ENCODE results near the gene SGO1.
"Not testable (repeated sequence)": the region's sequence is repeated elsewhere in the genome, so short reads cannot be mapped to it uniquely, and the experiment has no call there.

Gene SGO1

DNA sequence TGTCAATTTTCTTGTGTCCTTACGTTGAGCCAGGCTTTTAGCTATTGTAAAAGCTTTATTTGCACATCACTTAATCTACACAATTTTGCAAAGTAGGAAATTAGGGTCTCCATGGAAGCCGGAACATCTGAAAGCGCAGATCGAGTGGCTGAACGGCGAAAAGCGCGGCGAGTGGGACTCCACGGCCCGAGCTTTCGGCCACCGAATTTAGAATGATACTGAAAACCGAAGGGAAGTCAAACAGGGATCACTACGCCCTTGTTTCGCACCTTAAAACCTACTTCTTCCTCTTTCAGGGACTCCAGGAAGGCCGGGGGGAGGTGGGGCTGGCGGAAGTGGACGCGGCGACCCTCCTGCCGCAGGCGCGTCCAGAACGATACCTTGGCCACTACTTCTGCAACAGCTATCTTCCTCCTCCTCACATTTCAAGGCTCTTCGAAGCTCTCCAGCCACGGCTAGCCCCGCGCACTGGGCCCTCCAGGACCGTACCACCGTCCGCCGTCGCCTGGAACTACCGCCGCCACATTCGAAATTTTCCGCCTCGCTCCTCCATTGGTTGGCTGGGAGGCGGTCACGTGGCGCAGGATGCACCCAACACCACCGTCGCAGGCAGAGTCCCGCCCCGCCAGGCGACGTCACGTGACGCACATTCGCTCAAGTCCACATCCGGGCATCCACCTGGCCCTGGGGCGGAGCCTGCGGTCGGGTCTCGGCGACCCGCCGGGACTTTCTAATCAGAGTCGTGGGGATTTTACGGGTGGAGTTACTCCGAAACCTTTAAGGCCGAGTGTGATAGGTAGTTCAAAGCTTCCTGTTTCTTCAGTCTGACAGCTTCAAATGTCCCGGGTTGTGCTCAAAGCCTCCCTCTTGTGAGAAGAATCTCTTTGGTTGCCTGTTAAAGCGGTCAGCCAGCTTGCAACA is at the start of gene SGO1:
SGO1 (minus strand) TSS at position 528 of the 921 bp plus-strand sequence. CDS start 2,179 bp downstream, outside the sequence.
- peak; percentile 97 for DNase-seq

DNA sequence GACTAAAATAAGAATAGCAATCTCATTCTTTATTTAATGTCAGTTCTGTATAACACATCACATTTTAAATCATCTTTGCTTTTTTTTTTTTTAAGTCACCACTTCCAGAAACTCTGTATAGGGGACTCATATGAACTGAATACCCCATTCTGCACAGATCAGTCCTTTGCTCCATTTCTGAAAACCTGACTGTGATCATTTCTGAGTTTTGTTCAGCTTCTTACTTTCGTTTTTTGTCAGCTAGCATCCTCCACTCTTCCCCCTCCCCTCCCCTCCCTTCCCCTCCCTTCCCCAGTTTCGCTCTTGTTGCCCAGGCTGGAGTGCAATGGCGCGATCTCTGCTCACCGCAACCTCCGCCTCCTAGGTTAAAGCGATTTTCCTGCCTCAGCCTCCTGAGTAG is 49.8 kb upstream of the SGO1 start:
- no peak for DNase-seq

GRCh38 chr3:20232906-20233780 is 47.1 kb upstream of the SGO1 start:
- DNase-seq, result peak; percentile 13

DNA sequence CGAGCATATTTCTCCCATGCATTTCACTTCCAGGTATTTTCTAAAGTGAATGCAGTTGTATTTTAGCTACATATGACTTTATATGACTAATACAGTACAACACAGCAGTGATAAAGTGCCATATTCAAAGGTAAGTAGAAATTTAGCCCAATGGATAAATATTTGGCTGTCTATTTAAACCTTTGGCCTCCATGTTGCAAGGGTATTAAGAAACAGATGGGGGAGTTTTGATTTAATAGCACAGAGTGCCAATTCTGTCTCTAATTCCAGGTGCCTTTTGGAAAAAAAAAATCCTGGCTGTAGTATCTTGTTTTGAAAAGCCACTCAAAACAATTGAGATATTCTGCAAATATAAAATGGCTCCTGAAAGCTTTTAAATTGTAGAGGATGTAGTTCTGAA is 44.9 kb upstream of the SGO1 start:
- no peak for DNase-seq

- DNase-seq, result peak; percentile 41
Measured at GRCh38 chr3:20225769-20226168, 39.8 kb upstream of the SGO1 start.

GRCh38 chr3:20222274-20222673 is 36.3 kb upstream of the SGO1 start:
- DNase-seq, result no peak

DNA sequence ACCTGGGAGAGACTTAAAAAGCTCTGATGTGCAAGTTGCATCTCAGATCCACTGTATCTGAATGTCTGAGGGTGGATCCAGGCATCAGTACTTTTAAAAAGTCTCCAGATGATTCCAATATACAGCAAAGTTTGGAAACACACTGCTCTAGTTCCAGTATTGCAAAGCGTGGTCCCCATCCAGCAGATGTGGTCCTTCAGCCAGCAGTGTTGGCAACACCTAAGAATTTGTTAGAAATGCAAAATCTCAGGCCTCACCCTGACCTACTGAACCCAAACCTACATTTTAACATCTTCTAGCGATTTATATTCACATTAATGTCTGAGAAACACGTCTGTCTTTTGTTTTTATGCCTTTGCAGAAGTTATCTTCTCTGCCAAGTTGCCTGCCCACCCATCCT is 32.2 kb upstream of the SGO1 start:
- no peak for DNase-seq

DNA sequence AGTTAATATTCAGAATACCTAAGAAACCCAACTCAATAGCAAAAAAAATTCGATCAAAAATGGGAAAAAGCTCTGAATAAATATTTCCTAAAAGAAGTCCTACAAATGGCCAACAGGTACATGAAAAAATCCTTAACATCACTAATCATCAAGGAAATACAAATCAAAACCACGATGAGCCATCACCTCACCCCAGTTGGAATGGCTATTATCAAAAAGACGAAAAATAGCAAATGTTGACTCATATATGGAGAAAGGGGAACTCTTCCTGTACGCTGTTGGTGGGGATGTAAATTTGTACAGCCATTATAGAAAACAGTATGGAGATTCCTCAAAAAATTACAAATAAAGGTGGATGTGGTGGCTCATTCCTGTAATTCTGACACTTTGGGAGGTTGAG is 29.6 kb upstream of the SGO1 start:
- no peak for DNase-seq

DNA sequence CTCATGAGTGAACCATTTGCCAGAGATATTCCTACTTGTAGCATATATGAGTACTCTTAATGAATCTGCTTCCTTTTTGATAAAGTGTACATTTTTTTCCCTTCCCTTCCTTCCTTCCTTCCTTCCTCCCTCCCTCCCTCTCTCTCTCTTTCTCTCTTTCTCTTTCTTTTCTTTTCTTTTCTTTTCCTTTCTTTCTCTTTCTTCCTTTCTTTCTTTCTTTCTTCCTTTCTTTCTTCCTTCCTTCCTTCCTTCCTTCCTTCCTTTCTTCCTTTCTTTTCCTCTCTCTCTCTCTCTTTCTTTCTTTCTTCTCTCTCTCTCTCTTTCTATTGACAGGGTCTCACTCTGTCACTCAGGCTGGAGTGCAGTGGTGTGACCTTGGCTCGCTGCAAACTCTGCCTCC is 27.5 kb upstream of the SGO1 start:
- not testable (repeated sequence) for DNase-seq

DNA sequence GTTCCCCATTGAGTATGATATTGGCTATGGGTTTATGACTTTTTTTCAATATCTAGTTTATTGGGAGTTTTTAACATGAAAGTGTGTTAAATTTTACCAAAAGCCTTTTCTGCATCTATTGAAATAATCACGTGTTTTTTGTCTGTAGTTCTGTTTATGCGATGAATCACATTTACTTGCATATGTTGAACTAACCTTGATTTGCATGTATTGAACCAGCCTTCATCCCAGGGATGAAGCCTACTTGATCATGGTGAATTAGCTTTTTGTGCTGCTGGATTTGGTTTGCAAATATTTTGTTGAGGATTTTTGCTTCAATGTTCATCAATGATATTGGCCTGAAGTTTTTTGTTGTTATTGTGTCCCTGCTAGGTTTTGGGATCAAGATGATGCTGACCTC is 21.9 kb upstream of the SGO1 start:
- DNase-seq, result not testable (repeated sequence)

GRCh38 chr3:20205898-20206297 is 19.9 kb upstream of the SGO1 start:
- DNase-seq, result not testable (repeated sequence)

DNA sequence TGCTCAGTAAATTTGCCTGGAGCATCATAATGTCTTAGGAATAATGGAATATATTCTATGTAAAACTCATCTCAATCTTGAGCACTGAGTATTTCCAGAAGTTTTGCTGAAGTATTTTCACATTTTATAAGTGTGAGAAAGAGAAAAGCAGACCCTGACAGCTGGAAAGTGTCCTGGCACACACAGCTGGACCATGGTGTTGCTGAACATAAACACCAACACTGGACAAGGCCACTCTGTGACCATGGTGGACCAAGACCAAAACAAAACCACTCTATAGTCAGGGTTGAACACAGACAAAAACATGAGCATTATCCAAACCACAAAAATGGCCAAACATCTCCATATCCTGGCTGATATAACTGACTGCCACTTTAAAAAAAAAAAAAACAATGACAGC is 15.1 kb upstream of the SGO1 start:
- DNase-seq, result no peak

- DNase-seq, result no peak
Measured at GRCh38 chr3:20197775-20198174, 11.8 kb upstream of the SGO1 start.

DNA sequence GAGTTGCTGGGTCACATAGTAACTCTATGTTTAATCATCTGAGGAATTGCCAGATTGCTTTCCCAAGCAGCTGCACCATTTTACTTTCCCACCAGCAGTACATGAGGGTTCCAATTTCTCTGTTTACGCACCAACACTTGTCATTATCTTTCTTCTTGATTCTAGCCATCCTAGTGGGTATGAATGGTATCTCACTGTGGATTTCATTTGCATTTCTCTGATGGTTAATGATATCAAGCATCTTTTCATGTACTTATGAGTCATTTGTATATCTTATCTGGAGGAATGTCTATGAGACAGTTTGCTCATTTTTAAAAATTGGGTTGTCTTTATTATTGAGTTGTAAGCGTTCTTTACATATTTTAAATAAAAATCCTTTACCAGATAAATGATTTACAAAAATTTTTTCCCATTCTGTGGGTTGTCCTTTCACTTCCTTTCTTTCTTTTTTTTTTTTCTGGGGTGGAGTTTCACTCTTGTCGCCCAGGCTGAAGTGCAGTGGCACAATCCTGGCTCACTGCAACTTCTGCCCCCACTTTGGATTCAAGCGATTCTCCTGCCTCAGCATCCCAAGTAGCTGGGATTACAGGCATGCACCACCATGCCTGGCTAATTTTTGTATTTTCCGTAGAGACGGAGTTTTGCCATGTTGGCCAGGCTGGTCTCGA is 8.9 kb upstream of the SGO1 start:
- no peak for DNase-seq

DNA sequence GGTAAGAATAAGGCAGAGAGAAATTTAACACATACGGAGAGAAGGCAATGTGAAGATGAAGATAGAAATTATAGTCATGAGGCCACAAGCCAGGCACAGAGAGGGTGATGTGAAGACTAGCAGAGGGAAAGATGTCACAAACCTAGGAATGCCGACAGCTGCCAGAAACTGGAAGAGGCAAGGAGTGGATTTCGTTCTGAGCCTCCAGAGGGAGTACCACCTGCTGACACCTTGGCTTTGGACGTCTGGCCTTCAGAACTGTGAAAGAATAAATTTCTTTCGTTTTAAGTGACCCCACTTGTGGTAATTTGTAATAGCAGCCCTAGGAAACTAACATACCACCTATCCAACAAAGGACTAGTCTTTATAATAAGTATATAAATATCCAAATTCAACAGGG is 5.0 kb upstream of the SGO1 start:
- no peak for DNase-seq

DNA sequence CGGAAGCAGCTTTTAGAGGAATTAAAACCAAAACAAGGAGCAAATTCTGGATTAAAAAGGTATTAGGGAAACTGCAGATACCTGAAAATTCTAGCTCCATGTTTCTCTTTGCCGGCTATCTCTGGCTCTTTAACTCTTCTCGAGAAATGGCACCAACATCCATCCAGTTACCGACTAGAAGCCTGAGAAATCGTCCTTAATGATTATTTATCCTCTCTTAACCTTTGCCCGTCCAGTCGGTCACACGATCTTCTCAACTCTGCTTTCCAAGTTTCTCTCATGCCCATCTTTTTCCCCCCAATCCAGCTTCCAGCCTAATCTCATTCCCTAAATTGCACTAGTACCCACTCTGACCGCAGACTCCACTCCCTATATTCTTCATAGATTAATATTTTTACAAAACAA is 596 bp upstream of the SGO1 start:
- peak; percentile 2 for DNase-seq

- peak; percentile 3 for DNase-seq
Measured at GRCh38 chr3:20185331-20185678, 701 bp downstream of the SGO1 start.

DNA sequence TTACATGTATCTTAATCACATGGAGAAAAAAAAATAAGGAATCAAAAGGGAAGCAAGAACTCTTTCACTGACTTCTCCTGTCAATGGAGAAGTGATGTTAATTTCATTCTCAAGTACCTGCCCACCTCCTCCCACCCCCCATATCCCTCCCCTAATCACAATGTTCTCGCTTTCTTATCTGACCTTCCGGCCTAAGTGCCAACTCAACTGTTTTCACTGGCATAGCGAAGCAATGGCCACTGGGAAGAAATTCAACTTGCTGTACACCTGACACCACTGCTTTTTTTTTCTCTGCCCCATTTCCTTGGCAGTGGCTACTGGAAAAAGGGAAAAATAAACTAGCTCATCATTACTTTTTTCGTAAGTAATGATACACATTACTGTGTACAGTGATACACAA is 3.8 kb downstream of the SGO1 start:
- no peak for DNase-seq

DNA sequence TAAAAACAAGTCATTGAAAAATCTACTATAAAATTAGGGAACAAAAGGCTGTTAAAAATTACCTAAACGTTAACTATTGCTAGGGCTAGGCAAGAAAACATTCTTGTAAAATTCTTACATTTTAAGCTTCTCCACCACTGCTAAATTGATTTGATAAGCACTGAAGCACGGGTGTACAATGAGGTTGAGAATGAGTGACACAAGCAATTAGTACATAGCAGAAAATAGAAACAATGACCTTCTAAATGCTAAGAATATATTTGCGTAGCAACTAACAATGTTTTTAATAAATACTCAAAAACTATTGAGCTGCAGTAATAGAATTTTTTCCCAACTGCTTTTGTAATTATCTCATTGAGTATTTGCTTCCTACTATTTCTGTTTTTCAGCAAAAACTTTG is 4.7 kb downstream of the SGO1 start:
- DNase-seq, result no peak

- no peak for DNase-seq
Measured at GRCh38 chr3:20173844-20174410, 12.1 kb downstream of the SGO1 start.

- DNase-seq, result no peak
Measured at GRCh38 chr3:20161714-20162113, 24.3 kb downstream of the SGO1 start.

- DNase-seq, result no peak
Measured at GRCh38 chr3:20160230-20160629, 25.8 kb downstream of the SGO1 start.

DNA sequence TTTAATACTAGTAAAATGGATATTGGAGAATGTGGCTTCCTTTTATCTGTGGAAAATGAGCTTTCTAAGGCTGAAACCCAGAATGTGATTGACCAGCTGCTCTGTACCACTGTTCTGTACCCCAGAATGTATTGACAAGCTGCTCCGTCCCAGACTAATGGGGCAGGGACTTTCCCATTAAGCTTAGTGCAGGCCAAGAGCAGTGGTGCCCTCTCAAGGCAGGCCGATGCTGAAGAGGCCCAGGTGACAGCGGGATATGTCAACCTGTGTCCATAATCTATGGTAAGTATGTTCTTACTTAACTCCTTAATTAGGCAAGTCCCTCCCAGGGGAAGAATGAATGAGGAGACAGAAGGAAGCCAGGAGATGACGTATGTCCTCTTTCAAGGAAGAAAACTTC is 31.1 kb downstream of the SGO1 start:
- DNase-seq, result no peak

All from fibroblast of skin of right quadriceps (primary cell).